SJCRH30 (cell line): ENCODE measurements around the gene HIP1R. TPM values are rescaled to one million over a fixed set of nuclear protein-coding genes. Genes with fewer than 3 reads are reported as not detected.
A peak's percentile ranks its signal among the peaks of the same experiment; 100 is the strongest.

Source experiments
- DNase-seq, 2 experiments: peaks; one replicate each; pipeline ENCODE4 v3.0.0-alpha.2; 2015 to 2020
- H3K27ac ChIP-seq: fragments of 250-450 bp; sonication (Bioruptor Pico); 2 replicates; pipeline ENCODE4 v1.5.1; 2020; ENCODE audit warnings: mild to moderate bottlenecking, moderate library complexity
- H3K27me3 ChIP-seq: fragments of 250-450 bp; sonication (Bioruptor Pico); 2 replicates; pipeline ENCODE4 v1.5.1; 2020; ENCODE audit warnings: mild to moderate bottlenecking, moderate library complexity
- H3K36me3 ChIP-seq: fragments of 250-450 bp; sonication (Bioruptor Pico); 2 replicates; pipeline ENCODE4 v1.5.1; 2020; ENCODE audit warnings: mild to moderate bottlenecking, moderate library complexity
- H3K4me1 ChIP-seq: fragments of 250-450 bp; sonication (Bioruptor Pico); 2 replicates; pipeline ENCODE4 v1.5.1; 2020; ENCODE audit warnings: mild to moderate bottlenecking, moderate library complexity
- H3K4me3 ChIP-seq: fragments of 250-450 bp; sonication (Bioruptor Pico); 2 replicates; pipeline ENCODE4 v1.5.1; 2020; ENCODE audit warnings: mild to moderate bottlenecking, moderate library complexity
- H3K9me3 ChIP-seq: fragments of 250-450 bp; sonication (Bioruptor Pico); replicated peaks from 2 replicates; pipeline ENCODE4 v1.5.1; 2020; ENCODE audit warnings: mild to moderate bottlenecking, moderate library complexity
- total RNA-seq: library from RNA; depleted of rRNA; stranded (reverse); fragments of >200 nt; shearing (Covaris generic); gene quantifications from 2 replicates; pipeline ENCODE4 v1.2.3, GENCODE V29; 2014

HIP1R gene
- total RNA-seq, 1 experiment from 2014 or later: 9.8 TPM

DNA sequence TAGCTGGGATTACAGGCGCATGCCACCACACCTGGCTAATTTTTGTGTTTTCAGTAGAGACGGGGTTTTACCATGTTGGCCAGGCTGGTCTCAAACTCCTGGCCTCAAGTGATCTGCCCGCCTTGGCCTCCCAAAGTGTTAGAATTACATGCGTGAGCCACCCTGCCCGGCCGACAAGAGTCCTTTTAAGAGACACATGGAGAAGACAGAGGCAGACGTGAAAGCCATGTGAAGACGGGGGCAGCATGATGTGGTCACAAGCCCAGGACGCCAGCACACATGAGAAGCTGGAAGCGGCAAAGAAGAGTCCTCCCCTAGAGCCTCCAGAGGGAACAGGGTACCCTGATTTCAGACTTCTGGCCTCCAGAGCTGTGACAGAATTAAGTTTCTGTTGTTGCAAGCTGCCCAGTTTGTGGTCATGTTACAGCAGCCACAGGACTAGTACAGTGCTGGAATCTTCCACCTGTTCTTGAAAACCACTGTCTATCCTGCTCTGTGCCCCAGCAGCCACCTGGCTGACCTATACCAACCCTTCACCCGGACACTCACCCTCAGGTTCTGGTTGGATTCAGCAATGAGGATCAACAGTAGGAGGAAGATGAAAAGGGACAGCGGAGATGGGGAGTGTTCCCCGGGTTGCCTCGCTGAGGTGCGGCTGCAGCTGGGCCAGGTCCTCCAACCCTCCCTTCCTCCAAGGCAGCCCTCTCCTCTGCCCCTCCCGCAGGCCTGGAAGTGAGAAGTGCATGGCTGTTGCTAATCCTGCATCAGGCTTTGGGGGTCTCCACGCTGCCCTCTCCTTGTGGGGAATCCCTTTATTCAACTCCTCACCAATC lies 43.7 kb downstream of the HIP1R start:
- Histone ChIP-seq H3K36me3 (no peaks in the 10 kb centered on the region), H3K9me3 (no peaks in the 10 kb centered on the region), H3K4me3 (no peak overlapping the region), H3K27ac (peak overlapping the region; percentile 42), H3K27me3 (no peaks in the 10 kb centered on the region), H3K4me1 (peaks cover 36% of the 10 kb centered on the region)
- peak; percentile 73 to 84 for DNase-seq

DNA sequence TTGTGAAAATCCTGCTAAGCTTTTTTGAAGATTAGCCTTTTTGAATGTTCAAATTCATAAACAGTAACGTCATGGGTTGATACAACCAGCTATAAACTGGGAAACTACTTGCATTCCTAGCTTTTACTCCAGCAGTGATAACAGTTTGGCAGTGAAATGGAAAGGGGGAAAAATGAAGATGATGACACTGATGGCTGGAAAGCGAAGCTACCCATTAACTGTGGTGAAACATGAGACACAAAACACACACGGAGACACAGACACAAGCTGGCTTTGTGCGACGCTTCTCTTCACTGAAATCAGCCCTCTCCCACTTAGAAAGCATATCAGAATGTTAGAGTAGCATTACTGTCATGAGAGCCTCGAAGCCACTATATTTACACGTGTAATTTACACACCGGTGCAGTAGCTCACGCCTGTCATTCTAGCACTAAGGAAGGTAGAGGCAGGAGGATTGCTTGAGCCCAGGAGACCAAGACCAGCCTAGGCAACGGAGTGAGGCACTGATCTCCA lies 45.0 kb downstream of the HIP1R start:
- DNase-seq: peak in 1 of 2 experiments; percentile 68
- peaks cover 34% of the 10 kb centered on the region for H3K4me1 ChIP-seq
- H3K4me3 ChIP-seq: no peak overlapping the region
- no peaks in the 10 kb centered on the region for H3K36me3 ChIP-seq
- H3K9me3 ChIP-seq: no peaks in the 10 kb centered on the region
- peak overlapping the region; percentile 42 for H3K27ac ChIP-seq
- H3K27me3 ChIP-seq: no peaks in the 10 kb centered on the region

GRCh38 chr12:122880668-122881067 lies 45.4 kb downstream of the HIP1R start:
- Histone ChIP-seq H3K4me3 (no peak overlapping the region), H3K9me3 (no peaks in the 10 kb centered on the region), H3K4me1 (peaks cover 34% of the 10 kb centered on the region), H3K27me3 (no peaks in the 10 kb centered on the region), H3K36me3 (no peaks in the 10 kb centered on the region), H3K27ac (peak overlapping the region; percentile 42)
- peak; percentile 65 to 74 for DNase-seq

- H3K4me3 ChIP-seq: no peak overlapping the region
- H3K36me3 ChIP-seq: no peaks in the 10 kb centered on the region; the same call in 1 of the 2 replicates
- H3K27ac ChIP-seq: no peak overlapping the region
- no peak for DNase-seq
- no peaks in the 10 kb centered on the region for H3K9me3 ChIP-seq
- no peaks in the 10 kb centered on the region for H3K27me3 ChIP-seq
- peaks cover 55% of the 10 kb centered on the region for H3K4me1 ChIP-seq
Observed at GRCh38 chr12:122882908-122883558, 47.8 kb downstream of the HIP1R start.

DNA sequence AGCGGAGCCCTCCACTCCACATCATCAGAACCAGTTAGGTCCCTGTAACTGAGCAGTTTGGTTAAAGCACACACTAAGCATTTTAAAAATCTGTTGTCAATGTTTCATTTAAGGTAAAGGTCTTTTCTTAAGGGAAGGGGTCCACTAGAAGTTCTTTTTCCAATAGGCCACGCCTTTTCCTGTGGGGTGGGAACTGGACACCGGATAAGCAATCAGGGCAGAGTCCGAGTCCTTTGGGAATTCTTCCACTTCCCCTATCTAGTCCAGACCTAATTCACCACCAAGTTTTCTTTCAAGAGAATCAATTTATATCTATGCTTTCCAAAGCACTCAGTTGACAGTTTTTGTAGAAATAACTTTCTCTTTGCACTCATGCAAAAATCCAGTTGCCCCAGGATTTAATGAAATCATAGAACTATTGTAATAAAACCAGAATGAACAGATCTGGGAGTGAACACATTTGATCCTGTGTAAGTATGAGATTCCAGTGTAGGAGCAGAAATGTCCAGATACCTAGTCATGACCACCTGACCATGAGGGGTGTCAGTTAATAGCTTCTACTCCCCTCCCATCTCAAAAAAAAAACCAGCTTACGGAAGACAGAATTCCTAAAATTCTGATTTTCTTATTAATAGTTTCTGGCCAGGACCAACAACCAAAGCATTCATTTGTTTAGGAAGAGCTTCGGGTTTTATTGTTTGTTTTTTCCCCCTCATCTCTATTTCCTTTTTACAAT lies 49.0 kb downstream of the HIP1R start:
- Histone ChIP-seq H3K36me3 (no peaks in the 10 kb centered on the region; the same call in 1 of the 2 replicates), H3K27ac (no peak overlapping the region), H3K4me3 (no peak overlapping the region), H3K27me3 (no peaks in the 10 kb centered on the region), H3K4me1 (peaks cover 54% of the 10 kb centered on the region), H3K9me3 (no peaks in the 10 kb centered on the region)
- no peak for DNase-seq

DNA sequence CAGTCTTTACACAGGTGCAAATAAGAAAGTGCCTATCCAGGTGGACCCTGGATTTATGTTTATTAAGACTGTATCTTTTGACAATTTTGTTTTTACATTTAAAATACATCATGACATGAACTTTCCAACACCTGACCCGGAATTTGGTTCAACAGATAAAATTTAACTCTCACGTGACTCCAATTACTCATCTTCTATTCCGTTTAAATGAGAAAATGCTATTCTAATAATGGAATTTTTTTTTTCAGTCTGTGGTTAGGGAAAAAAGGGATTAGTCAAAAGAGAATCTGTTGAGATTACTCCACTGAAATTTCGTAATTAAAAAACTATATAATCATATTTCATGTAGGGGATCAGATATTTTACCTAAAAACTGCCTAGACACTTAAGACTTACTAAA lies 49.6 kb downstream of the HIP1R start:
- H3K4me1 ChIP-seq: peaks cover 48% of the 10 kb centered on the region
- H3K27ac ChIP-seq: no peak overlapping the region
- no peak for DNase-seq
- H3K36me3 ChIP-seq: no peaks in the 10 kb centered on the region; the same call in 1 of the 2 replicates
- H3K27me3 ChIP-seq: no peaks in the 10 kb centered on the region
- no peak overlapping the region for H3K4me3 ChIP-seq
- no peaks in the 10 kb centered on the region for H3K9me3 ChIP-seq

DNA sequence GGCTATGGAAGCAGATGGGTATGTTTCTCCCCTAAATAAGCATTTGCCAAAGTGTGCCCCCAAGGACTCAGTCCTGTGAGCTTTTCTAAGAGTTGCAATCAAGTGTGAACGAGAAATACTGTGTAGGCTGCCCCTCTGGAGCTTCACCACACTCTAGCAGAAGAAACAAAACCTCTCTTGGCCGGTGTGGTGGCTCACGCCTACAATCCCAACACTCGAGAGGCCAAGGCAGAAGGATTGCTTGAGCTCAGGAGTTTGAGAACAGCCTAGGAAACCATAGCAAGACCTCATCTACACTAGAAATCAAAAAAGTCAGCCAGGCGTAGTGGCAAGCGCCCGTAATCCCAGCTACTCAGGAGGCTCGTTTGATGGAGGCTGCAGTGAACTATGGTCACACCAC lies 50.9 kb downstream of the HIP1R start:
- no peak for DNase-seq
- H3K27ac ChIP-seq: no peak overlapping the region

DNA sequence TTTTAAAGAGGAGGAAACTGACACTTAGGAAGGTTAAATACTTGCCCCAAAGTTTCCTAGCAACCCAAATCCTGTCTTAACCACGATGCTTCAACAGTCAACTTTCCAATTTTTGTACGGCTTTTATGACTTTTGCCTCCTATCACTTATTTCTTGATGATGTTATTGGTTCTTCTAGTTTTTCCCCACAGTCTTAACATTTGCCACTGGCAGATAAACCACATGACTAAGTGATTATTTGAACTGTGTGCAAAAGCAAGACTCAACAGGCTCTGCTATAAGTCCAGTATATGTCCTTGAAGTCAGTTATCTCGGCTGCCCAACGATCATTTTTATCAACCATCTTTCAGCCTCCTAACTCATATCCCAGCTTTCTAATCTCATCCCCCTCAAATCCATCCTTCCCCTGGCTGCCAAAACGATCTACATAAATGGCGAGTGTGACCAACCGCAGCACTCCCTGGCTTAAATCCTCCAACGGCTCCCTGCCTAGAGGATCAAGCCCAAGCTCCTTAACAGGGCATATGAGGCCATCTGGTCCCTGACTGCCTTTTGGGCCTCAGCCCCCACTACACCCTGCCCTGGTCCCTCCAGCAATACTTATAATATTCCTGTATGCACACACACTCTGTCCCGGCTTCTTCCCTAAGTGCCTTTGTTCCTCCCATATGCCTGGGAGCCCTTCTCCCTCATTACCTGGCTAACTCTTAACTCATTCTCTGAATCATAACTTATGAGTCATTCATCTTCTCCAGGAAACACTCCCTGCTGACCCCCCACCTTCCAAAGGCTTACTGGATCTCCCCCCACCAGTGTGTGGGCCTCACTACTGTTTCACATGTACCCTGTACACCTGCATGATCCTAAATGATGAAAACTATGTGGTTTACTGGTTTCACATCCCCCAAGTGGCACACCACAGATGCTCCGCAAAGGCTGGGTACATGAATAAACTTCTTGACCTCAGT lies 51.9 kb downstream of the HIP1R start:
- peaks cover 48% of the 10 kb centered on the region for H3K4me1 ChIP-seq
- peak; percentile 55 to 78 for DNase-seq

More for the DNA sequence above, 50.9 kb downstream of the HIP1R start:
- Histone ChIP-seq H3K4me3 (no peak overlapping the region), H3K9me3 (no peaks in the 10 kb centered on the region), H3K4me1 (peaks cover 45% of the 10 kb centered on the region), H3K36me3 (no peaks in the 10 kb centered on the region; the same call in 1 of the 2 replicates), H3K27me3 (no peaks in the 10 kb centered on the region)

GRCh38 chr12:122887819-122888212 lies 52.6 kb downstream of the HIP1R start:
- no peaks in the 10 kb centered on the region for H3K27me3 ChIP-seq
- no peak overlapping the region for H3K4me3 ChIP-seq
- no peak for DNase-seq
- no peaks in the 10 kb centered on the region; the same call in 1 of the 2 replicates for H3K36me3 ChIP-seq
- no peaks in the 10 kb centered on the region for H3K9me3 ChIP-seq
- peaks cover 48% of the 10 kb centered on the region for H3K4me1 ChIP-seq
- 0 out of 2 replicates have a peak overlapping the region, but pooled peaks have one; percentile 8 for H3K27ac ChIP-seq

More for the DNA sequence above, 51.9 kb downstream of the HIP1R start:
- Histone ChIP-seq H3K27me3 (no peaks in the 10 kb centered on the region), H3K9me3 (no peaks in the 10 kb centered on the region), H3K4me3 (no peak overlapping the region), H3K36me3 (no peaks in the 10 kb centered on the region; the same call in 1 of the 2 replicates), H3K27ac (peak overlapping the region; percentile 8; the same call in 1 of the 2 replicates)

- Histone ChIP-seq H3K4me1 (peaks cover 53% of the 10 kb centered on the region), H3K36me3 (no peaks in the 10 kb centered on the region; the same call in 1 of the 2 replicates), H3K27ac (no peak overlapping the region), H3K27me3 (no peaks in the 10 kb centered on the region), H3K4me3 (no peak overlapping the region), H3K9me3 (no peaks in the 10 kb centered on the region)
- DNase-seq: no peak
Observed at GRCh38 chr12:122888232-122888752, 53.0 kb downstream of the HIP1R start.

GRCh38 chr12:122889761-122890520 lies 54.7 kb downstream of the HIP1R start:
- H3K27ac ChIP-seq: no peak overlapping the region
- H3K4me1 ChIP-seq: peaks cover 56% of the 10 kb centered on the region
- H3K9me3 ChIP-seq: no peaks in the 10 kb centered on the region
- DNase-seq: no peak
- no peaks in the 10 kb centered on the region for H3K27me3 ChIP-seq
- H3K4me3 ChIP-seq: no peak overlapping the region
- no peaks in the 10 kb centered on the region; the same call in 1 of the 2 replicates for H3K36me3 ChIP-seq

DNA sequence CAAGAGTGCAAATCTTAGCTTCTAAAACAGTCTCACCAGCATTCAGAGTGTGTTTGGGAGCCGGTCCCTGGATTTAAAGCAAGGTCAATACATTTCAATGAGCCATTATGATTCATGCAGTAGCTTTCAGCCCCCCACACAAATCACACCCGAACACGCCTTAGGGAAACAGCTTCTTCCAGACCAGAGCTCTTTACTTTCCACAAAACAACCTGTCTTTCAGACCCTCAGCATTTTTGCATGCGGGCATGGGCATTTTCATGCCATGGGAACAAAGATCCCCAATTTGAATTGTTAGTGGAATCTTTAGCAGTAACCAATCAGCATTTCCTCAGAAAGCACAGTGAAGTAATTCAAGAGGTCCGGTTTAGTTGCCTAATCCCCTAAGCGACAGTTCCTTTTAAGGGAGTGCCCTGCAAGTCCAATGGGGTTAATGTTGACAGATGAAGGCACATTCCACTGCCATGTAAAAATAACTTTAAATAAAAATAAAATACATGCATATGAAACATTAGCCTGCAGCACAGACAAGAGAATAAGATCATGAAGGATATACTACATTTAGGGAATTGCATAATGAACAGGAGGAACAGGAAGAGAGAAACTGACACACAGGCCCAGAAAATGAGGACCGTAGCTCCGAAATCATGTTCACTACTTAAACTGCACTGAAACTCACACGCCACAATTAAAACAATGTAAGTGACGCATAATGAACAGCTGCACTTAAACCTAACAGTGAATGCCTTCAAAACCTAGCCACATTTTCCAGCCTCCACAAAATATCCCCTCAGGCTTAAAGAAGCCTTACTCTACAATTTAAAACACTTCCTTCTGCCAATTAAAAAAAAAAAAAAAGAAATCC lies 56.6 kb downstream of the HIP1R start:
- peak overlapping the region; percentile 83 for H3K27ac ChIP-seq
- H3K9me3 ChIP-seq: no peaks in the 10 kb centered on the region
- peak; percentile 68 to 90 for DNase-seq
- no peaks in the 10 kb centered on the region; the same call in 1 of the 2 replicates for H3K36me3 ChIP-seq
- no peaks in the 10 kb centered on the region for H3K27me3 ChIP-seq
- H3K4me3 ChIP-seq: peak overlapping the region; percentile 41
- H3K4me1 ChIP-seq: peaks cover 46% of the 10 kb centered on the region
